GM18499 (cell line): ENCODE measurements around the gene NINJ1.
"Not testable (repeated sequence)": the region's sequence is repeated elsewhere in the genome, so short reads cannot be mapped to it uniquely, and the experiment has no call there.

ENCODE experiments used
- ATAC-seq: cut with Tn5 transposase; IDR thresholded peaks from one replicate; pipeline ENCODE4 v1.9.1; 2021; ENCODE audit warnings: moderate number of reproducible peaks; ENCODE audit not compliant: insufficient read depth, unreplicated experiment

NINJ1 gene

DNA sequence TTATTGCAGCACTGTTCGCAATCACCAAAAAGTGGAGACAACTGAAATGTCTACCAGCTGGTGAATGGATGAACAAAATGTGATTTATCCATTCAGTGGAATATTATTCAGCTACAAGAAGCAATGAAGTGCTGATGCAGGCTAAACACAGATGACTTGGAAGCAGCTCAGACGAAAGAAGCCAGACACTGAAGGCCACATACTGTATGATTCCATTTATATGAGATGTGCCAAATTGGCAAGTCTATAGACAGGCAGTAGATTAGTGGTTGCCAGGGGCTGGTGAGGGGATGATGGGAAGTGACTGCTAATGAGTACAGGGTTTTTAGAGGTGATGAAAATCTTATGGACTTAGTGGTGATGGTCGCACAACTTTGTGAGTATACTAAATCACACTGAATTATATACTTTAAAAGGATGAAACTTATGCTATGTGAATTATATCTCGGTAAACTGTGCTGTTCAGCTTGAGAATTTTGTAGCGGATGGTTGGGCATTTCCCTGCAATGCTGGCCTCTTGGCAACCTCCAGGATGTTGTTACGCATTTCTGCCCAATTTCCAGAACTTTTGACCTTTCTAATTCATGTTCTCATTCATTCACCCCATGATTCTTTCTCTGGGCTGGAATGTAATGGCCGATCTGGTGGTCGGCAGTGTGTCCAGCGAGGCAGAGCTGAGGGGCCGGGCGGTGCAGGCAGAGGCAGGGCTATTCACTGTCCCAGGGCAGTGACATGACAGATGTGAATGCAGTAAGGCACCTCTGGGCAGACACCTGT lies 27.9 kb upstream of the NINJ1 start:
- no peak for ATAC-seq

DNA sequence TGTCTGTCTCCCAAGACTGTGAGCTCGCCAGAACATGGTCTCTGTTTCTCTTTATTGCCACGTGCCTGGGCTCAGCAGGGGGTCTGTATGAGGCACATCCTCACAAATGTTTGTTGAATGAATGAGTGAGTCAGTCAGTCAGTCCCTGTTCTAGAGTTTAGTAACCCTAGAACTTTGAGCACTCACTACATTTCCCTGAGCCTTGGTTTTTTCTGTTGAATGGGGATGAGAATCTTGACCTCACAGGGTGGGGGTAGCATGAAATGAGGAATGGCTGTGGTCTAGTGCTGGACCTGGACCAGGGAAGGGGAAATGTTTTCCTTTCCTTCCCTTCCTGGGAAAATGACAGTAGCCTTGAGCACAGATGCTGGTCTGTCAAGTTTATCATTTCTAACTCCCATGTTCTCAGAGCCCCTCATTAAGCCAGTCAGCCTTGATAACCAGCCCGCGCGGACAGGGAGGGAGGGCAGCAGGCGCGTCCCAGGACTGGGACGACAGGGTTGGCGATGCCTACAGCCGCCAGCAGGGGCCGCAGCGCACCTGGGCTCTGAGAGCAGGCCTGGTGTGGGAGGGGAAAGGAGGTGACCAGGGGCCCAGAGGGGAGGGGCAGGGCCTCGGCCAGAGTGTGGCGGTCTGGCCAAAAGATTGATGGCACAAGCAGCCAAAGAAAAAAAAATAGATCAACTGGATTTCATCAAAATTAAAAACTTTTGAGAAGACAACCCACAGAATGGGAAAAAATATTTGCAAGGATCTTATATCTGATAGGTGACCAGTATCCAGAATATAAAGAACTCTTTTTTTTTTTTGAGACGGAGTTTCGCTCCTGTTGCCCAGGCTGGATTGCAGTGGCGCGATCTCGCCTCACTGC lies 25.8 kb upstream of the NINJ1 start:
- ATAC-seq: no peak

DNA sequence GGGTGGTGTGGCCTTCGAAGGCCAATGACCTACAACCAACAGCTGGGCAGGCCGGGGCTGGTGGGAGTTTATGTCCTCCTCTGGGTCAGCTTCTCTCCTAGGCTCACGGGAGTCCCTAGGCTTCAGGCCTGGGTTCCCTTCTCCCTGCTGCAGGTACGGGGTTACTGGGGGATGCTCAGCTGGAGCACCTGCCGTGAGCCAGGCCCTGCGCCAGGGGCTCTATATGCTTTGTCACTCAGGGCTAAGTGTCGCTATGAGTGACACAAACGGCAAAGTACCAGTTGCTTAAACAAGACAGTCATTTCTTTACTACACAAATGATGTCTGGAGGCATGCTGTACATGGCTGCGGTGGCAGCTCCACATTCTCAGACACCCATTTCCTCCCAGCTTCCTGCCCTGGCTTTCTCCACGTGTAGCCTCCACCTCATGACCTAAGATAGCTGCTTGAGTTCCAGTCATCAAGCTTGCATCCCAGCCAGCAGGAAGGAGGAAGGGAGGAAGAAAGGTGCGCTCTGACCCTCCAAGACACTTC lies 22.5 kb upstream of the NINJ1 start:
- no peak for ATAC-seq

DNA sequence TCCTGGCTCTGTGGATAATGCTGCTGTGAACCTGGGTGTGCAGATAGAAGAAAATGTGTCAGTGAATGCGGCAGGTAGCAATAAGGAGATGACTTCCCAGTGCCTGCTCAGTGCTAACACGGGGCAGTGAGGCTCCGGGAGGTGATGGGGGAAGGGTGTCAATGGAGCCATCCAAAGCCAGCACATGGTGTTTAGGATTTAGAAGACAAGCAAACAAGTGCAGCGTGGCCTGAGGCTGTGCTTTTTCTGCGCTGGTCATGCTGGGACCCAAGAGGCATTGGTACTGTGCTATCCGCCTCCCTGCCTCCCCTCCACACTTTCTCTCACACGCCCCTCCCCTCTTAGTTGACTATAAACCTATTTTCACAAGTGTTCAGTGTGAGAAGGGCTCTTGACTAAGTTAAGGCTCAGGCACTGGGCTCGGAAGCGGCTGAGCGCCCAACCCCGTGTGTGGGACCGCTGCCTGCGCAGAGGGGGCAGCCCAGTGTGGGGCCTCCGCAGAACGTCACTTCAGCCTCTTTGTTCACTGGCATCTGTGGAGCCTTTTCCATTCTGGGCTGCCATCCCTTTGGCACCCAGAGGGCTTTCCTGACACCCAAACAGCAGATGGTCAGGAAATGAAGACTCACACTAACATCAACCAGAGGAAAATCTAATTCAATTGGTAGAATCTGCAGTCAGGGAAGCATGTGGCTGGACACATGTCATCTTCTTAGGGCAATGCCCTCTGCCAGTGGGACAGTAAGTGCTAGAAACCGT lies 21.8 kb upstream of the NINJ1 start:
- no peak for ATAC-seq

DNA sequence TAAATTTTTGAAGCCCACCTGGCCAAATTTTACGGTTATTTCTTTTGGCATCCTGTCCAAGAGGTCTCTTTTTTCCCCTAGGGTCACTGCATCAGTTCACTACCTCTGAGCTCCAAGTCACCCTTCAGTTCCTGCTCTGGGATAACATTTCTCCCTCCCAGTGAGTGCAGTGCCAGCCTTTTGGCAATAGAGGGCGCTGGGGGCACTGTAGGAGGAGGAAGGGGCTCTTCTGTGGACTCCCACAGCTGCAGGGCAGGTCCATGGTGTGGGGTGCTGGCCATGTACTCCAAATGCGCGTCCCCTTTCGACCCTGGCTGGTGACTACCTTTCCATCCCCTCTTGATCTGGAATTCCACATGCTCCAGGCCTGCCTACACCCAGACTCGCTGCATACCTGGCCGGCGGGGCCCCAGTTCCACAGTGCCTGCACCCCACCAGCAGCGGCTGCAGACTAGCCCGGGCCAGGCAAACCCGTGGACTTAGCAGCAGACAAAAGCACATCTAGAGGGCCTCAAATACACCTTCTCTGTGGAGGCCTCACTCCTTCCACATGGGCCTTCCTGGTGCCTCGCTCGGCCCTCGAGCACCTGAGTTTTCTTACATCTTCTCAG lies 20.3 kb upstream of the NINJ1 start:
- ATAC-seq: no peak

DNA sequence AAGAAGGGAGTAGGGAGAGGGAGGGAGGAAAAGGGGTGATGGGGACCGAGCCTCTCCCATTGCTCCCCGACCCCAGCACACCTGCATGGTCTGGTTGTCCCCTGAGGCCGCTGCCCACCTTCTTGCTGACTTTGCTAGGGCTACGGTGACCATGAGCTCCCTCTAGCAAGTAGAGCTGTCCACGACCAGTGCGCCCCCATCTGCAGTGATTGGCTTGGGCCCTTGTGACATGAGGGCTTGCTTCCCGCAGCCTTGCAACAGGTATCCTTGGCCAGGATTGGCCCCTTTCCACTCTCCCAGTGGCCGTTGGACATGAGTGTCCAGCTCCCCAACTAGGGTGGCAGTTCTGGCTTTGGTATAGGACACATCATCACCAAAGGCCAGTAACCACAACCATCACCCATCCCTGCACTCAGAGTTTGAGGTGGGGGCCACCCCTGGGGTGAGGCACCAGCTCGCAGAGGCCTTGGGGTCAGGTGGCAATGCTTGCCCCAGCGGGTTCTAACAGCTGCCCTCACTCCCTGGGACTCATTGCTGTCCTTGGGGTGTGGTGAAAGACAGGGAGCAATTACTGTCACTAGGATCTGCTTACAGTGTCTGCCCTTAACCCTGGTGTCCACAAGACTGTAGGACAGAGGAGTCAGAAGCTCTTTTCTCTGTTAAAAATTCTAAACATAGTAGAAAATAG lies 17.2 kb upstream of the NINJ1 start:
- no peak for ATAC-seq

DNA sequence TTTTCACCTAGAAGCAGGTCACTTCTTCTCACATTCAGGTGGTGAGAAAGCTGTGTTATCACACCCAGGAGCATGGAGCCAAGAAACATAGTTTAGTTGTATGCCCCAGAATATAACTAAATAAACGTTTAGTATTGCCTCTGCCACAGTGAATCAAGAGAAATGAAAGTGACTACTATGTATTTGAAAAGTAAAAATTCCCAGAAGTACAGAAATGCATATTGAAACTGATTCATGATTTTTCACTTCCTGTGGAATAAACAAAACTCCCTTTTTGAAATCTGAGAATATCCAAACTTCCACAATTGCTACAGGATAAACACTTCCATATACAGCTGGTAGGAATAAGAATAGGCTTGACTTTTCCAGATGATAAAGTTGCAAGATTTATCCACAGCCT lies 15.3 kb upstream of the NINJ1 start:
- ATAC-seq: no peak

DNA sequence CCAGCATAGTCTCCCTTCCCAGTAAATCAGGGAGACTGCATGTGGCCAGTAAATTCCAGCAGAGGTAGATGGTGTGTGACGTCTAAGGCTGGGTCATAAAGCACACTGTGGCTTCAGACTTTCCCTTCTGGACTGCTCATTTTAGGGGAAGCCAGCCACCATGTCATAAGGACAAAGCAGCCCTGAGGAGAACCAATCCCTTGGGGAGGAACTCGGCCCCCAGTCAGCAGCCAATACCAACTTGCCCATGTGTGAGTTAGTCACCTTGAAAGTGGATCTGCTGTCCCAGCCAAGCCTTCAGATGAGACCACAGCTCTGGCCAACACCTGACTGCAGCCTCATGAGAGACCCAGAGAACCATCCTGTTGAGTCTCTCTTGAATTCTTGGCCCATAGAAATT lies 14.7 kb upstream of the NINJ1 start:
- no peak for ATAC-seq

DNA sequence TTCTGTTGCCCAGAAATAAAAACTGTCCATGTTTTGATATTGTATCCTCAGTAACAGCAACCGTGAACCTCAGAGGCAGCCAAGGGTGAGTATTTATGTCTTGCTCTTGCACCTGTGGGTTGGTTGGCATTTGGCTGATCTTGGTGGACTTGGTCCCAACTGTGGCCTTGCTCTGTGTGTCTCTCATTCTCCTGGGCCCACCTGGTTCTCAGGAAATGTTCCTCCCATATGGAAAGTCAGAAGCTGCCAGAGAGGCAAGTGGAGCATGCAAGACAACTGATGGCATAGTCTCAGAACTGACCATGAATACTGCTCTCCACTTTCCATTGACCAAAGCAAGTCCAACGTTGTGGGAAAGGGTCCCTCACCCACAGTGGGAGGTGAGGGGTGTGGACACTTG lies 13.6 kb upstream of the NINJ1 start:
- ATAC-seq: no peak

DNA sequence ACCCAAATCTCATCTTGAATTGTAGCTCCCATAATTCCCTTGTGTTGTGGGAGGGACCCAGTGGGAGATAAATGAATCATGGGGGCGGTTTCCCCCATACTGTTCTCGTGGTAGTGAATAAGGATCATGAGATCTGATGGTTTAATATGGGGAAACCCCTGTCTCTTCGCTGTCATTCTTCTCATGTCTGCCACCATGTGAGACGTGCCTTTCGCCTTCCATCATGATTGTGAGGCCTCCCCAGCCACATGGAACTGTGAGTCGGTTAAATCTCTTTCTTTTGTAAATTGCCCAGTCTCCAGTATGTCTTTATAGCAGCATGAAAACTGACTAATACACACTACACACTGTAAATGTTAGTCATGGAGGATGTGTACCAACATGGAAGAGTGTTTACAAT lies 12.6 kb upstream of the NINJ1 start:
- not testable (repeated sequence) for ATAC-seq

DNA sequence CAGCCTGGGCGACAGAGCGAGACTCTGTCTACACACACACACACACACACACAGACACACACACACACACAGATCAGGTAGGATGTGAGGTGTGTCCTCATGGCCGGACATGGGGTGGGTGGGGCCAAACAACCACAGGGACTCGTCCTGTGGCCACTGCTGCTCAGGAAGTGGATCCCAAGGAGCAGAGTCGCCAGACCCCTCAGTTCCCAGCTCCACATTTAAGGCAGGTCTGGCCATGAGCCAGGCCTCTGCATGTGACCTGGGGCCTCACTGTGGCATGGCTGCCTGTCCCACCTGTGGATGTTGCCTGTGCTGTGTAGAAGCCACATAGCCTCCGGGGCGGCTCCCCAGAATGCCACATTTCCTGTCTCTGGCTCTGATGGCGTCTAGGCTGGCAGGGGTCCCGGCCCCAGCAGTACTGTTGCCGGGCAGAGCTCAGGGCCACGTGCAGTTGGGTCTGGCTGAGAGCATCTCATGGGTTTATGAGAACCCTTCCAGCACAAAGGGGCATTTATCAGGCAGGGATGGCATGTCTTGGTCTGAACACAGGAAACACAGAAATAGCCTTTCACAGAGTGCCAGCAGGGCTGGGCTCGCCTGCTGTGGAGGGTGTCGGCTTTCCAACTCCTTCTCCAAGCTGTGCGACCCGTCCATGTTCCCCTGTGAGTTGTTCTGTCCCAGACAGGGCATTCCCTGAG lies 9.9 kb upstream of the NINJ1 start:
- no peak for ATAC-seq

DNA sequence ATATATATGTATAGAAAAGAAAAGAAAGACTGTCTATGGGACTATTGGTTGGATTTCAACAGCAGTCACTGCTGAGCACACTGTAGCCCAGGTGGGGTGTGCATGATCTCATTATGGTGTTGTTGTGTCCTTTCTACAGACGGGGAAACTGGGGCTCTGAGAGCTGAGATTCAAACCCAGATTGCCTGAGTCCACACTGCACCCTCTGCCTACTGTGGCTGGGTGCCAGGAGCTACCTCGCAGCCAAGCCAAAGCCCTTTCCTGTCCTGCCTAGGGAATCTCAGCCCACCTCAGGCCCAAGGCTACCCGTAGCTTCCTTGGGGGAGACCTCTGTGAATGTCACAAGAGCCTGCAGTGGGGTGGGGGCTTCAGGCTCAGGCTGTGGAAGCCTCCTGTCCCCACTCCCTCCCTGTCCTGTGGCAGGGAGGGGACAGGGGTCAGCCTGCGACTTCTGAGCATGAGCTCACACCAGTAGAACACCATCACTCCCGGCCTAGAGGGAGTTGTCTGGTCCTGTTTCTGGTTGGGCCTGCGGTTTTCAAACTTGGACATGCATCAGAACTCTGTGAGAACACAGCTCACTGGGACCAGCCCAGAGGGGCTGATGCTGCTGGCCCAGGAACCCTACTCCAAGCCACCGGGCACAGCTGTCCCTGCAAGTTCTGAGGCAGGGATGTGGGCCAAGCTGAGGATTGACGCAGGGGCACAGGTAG lies 7.9 kb upstream of the NINJ1 start:
- no peak for ATAC-seq

DNA sequence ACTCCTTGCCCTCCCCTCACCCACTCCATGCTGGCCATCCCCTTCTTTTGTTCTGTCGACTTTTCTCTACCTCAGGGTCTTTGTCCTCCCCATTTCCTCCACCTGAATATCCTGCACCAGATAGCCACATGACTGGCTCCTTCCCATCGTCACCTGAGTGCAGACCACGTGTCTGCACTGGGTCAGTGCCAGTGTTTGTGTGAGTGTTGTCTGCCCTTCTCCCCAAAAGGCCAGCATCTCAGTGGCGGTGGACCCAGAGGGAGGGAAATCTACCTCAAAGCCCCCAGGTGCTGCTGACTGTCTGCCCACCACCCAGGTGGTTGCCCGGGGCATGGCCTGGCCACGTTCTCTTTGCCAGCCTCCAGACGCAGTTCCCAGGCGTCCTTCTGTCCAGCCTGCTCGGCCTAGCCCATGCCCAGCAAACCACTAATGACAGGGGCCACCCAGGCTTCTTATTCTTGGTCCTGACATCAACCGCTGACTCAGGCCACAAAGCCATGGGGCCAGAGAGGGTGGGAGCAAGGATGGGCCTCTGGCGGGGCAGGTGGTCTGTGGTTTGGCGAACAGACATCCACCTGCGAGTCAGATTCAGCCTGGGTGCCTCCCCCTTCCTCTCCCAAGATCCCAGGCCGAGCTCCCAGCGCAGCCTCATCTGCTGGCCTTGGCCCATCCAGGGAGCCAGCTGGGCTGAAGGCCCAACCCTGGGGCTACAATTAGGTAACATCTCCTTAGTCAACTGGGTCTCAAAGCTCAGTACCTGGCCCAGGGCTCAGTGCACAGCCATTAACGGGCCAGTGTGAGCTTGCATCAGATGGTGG lies 5.5 kb upstream of the NINJ1 start:
- ATAC-seq: no peak

DNA sequence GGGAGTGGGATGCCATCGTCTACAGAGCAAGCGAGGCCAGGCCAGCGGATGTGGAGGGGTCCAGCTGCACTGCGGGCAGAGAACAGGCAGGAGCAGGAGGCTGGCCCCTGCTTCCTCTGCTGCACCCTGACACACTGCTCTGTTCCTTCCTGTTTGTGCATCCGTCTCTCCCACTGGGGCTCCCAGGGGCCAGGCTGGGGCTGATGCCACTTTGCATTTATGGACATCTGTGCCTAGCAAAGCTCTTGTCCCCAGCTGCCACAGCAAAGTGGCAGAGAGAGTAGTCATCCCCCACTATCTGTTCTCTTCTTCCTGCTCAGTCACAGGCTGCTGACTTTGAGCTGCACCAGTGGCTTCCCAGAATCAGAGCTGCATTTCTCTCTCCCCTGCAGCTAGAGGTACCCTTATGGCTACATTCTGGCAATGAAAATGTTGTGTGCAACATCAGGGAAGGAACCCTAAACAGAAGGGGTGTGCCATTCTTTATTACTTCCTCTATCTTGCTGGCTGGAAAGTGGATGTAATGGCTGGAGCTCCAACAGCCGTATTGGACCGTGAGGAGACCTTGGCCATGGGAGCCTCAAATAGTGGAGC lies 4.2 kb upstream of the NINJ1 start:
- no peak for ATAC-seq

DNA sequence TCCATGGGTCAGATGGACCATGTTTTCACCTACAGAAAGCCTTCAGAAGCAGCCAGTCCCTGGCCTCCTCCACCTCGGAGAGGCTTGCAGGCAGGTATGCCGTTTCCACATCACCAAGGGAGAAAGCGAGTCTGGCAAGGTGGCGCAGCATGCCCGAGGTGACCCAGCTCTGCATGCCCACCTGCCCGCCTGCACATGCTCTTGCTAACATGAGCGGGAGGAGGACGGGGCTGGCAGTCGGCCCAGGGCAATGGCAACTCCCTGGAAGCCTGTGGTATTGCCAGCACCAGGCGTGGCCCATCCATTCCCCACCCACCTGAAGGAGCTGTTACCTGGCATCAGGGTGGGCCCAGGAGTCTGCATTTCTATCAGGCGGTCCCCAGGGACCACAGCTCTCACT lies 3.3 kb upstream of the NINJ1 start:
- no peak for ATAC-seq

DNA sequence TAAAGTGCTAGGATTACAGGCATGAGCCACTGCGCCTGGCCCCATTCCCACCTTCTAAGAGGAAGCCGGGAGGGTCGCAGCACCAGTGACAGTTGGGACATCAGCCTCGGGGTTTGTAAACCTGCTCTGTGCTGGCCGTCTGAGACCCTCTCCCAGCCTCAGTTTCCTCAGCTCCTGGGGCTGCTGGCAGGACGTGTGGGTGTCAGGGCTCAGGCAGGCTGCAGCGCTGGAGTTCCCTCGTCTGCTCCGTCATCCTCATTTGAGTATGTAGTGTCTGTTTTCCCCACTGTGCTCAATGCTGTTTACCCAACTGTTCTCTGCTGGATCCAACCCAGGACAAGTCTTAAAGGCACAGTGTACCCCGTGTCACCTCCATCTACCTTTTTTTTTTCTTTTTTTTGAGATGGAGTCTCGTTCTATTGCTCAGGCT lies 2.0 kb upstream of the NINJ1 start:
- no peak for ATAC-seq

DNA sequence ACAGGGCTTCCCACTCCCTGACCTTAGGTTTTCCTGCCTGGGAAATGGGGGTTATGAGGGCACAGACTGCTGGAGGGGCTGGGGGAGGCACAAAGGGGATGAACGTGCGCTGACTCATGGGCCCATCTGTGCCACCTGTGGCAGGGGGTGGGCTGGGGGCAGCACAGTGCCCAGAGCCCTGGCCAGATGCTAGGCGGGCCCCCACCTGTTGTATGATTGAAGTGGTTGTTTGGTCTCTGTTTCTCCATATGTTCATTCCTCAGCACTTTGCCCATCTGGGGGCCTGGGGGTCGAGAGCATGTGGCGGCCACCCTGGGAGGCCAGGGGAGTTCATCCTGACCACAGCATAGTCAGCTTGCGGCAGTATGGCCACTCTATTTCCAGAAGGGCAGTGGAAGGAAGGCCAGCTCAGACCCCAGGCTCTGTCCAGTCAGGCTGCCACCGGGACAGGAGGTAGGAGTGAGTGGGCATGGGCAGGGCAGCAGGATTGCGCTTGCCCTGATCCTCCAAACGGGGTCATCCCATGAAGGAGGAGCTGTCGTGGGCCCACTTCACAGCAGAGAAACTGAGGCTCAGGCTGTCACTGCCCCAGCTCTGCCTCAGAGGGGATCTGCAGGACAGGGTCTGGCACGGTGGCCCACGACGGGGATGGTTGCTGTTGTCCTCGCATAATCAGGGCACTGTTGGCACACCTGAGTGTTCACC lies 841 bp upstream of the NINJ1 start:
- no peak for ATAC-seq
